Measurements from ENCODE around the gene MGAT4D.

Gene MGAT4D

GRCh38 chr4:140400111-140400510, 98.0 kb downstream of the MGAT4D start:
- Mint-ChIP-seq H3K27me3 (peaks cover 7% of the 10 kb centered on the region), H3K9me3 (ENCODE audit: low read depth) (no peaks in the 10 kb centered on the region), H3K4me3 (no peak overlapping the region), H3K4me1 (ENCODE audit: low read depth) (no peaks in the 10 kb centered on the region), H3K27ac (no peak overlapping the region), H3K36me3 (no peaks in the 10 kb centered on the region)

DNA sequence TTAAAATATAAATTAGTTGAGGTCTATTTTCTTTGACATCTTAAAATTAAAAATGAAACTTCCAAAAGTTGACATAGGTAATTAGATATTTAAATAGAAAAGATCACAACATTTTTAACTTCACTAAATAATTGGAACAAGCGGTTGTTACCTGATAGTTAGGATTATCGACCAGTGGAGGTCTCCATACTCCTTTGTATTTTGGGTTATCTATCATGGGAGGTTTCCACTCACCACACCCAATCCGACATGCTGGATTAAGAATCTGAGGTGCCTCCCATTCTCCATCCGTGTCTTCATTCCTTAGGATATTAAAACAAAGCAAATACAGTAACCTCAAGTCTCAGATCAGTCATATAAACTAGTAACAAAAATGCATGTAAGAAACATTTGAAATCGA, 102.4 kb downstream of the MGAT4D start:
- no peak overlapping the region for H3K4me3 Mint-ChIP-seq
- H3K27ac Mint-ChIP-seq, result no peak overlapping the region
- H3K9me3 Mint-ChIP-seq (ENCODE audit: low read depth), result no peaks in the 10 kb centered on the region
- peaks cover 8% of the 10 kb centered on the region for H3K27me3 Mint-ChIP-seq
- H3K36me3 Mint-ChIP-seq, result no peaks in the 10 kb centered on the region
- no peaks in the 10 kb centered on the region for H3K4me1 Mint-ChIP-seq (ENCODE audit: low read depth)

Data from activated naive CD8-positive, alpha-beta T cell (primary cell).